Liver (tissue), 9 donors: ENCODE results near the gene ZXDC. TPM values are rescaled to one million over a fixed set of nuclear protein-coding genes. Genes with fewer than 3 reads are reported as not detected.

Experiments
- DNase-seq: peaks from one replicate; pipeline ENCODE4 v3.0.0-alpha.2; 2017; ENCODE audit warnings: low spot score
- H3K27ac ChIP-seq, 2 donors: one replicate each; pipeline ENCODE4 v1.7.0; 2013; ENCODE audit warnings: inconsistent platforms in 2 of 2, low read length in 2 of 2, control low read depth in 1 of 2, low read depth in 1 of 2, mild to moderate bottlenecking in 1 of 2
- H3K27me3 ChIP-seq, 4 donors: one replicate each; pipeline versions ENCODE4 v1.6.1 to v1.7.0; 2013; ENCODE audit warnings: low read length in 3 of 4, inconsistent platforms in 1 of 4, mild to moderate bottlenecking in 1 of 4, moderate library complexity in 1 of 4; ENCODE audit not compliant: control insufficient read depth in 4 of 4, insufficient read depth in 4 of 4
- H3K36me3 ChIP-seq, 4 donors: one replicate each; pipeline versions ENCODE4 v1.6.1 to v1.7.0; 2013; ENCODE audit warnings: low read length in 3 of 4, mild to moderate bottlenecking in 3 of 4, low read depth in 1 of 4, moderate library complexity in 1 of 4; ENCODE audit not compliant: control insufficient read depth in 4 of 4, insufficient read depth in 3 of 4
- H3K4me1 ChIP-seq, 4 donors: one replicate each; pipeline versions ENCODE4 v1.6.1 to v1.7.0; 2013; ENCODE audit warnings: low read length in 3 of 4, mild to moderate bottlenecking in 3 of 4, moderate library complexity in 1 of 4; ENCODE audit not compliant: control insufficient read depth in 4 of 4, insufficient read depth in 4 of 4
- H3K4me3 ChIP-seq, 3 donors: one replicate each; pipeline versions ENCODE4 v1.6.1 to v1.7.0; 2013; ENCODE audit warnings: low read length in 3 of 3, control low read depth in 1 of 3, low read depth in 1 of 3, mild to moderate bottlenecking in 1 of 3
- H3K9ac ChIP-seq, 2 donors: one replicate each; pipeline ENCODE4 v1.7.0; 2013; ENCODE audit warnings: low read length in 2 of 2, mild to moderate bottlenecking in 2 of 2, moderate library complexity in 2 of 2, control low read depth in 1 of 2, low read depth in 1 of 2
- H3K9me3 ChIP-seq, 4 donors: one replicate each; pipeline versions ENCODE4 v1.6.1 to v1.7.0; 2013; ENCODE audit warnings: low read length in 3 of 4; ENCODE audit not compliant: control insufficient read depth in 4 of 4
- EGR1 ChIP-seq, 2 donors: IDR thresholded peaks; 2 replicates each; pipeline ENCODE4 v1.6.1; 2016 to 2018; ENCODE audit warnings: antibody characterized with exemption in 2 of 2, low read depth in 2 of 2
- FOXA1 ChIP-seq: IDR thresholded peaks from 2 replicates; pipeline ENCODE4 v1.6.1; 2016; ENCODE audit warnings: antibody characterized with exemption
- FOXA2 ChIP-seq: IDR thresholded peaks from 2 replicates; pipeline ENCODE4 v1.6.1; 2016; ENCODE audit warnings: antibody characterized with exemption
- GABPA ChIP-seq, 2 donors: IDR thresholded peaks in 1 of 2; conservative IDR thresholded peaks in 1 of 2; 2 replicates each; pipeline ENCODE4 v1.6.1; 2016; ENCODE audit warnings: antibody characterized with exemption in 2 of 2, mild to moderate bottlenecking in 1 of 2, moderate library complexity in 1 of 2
- HNF4A ChIP-seq, 2 donors: conservative IDR thresholded peaks; 2 replicates each; pipeline ENCODE4 v1.6.1; 2016; ENCODE audit warnings: antibody characterized with exemption in 2 of 2, mild to moderate bottlenecking in 2 of 2
- HNF4G ChIP-seq: IDR thresholded peaks from 2 replicates; pipeline ENCODE4 v1.6.1; 2016; ENCODE audit warnings: antibody characterized with exemption
- JUND ChIP-seq, 2 donors: IDR thresholded peaks; 2 replicates each; pipeline ENCODE4 v1.6.1; 2016; ENCODE audit warnings: antibody characterized with exemption in 2 of 2
- NR2F2 ChIP-seq: IDR thresholded peaks from 2 replicates; pipeline ENCODE4 v1.6.1; 2016; ENCODE audit warnings: antibody characterized with exemption
- RAD21 ChIP-seq, 2 donors: IDR thresholded peaks; 2 replicates each; pipeline ENCODE4 v1.6.1; 2016; ENCODE audit warnings: antibody characterized with exemption in 2 of 2, mild to moderate bottlenecking in 2 of 2
- REST ChIP-seq: IDR thresholded peaks from 2 replicates; pipeline ENCODE4 v1.6.1; 2016; ENCODE audit warnings: antibody characterized with exemption, mild to moderate bottlenecking
- RXRA ChIP-seq, 2 donors: IDR thresholded peaks; 2 replicates each; pipeline ENCODE4 v1.6.1; 2017 to 2018; ENCODE audit warnings: antibody characterized with exemption in 2 of 2, mild to moderate bottlenecking in 1 of 2
- SP1 ChIP-seq: IDR thresholded peaks from 2 replicates; pipeline ENCODE4 v1.6.1; 2018; ENCODE audit warnings: antibody characterized with exemption, mild to moderate bottlenecking
- TAF1 ChIP-seq: conservative IDR thresholded peaks from 2 replicates; pipeline ENCODE4 v1.6.1; 2016; ENCODE audit warnings: antibody characterized with exemption, mild to moderate bottlenecking
- YY1 ChIP-seq: IDR thresholded peaks from 2 replicates; pipeline ENCODE4 v1.6.1; 2016; ENCODE audit warnings: antibody characterized with exemption, mild to moderate bottlenecking
- WGBS: extraction: QIAGEN DNeasy Blood & Tissue Kit; methylation state at CpG from one replicate; pipeline ENCODE4 v1.1.7; 2013; 5-methylcytosine and 5-hydroxymethylcytosine counted together
- polyA plus RNA-seq, 2 donors: library from polyadenylated mRNA; stranded (reverse) in 1 of 2; unstranded in 1 of 2; fragments of 200-250 nt in 1 of 2; fragments of >200 nt in 1 of 2; fragmentation: Nextera tagmentation in 1 of 2; extraction: Ambion mirVana in 1 of 2; gene quantifications; one replicate each; pipeline versions ENCODE4 v1.2.1 to v1.2.3, GENCODE V29; 2013 to 2015
- total RNA-seq, 2 donors: library from RNA; depleted of rRNA; stranded (reverse); fragments of >200 nt; gene quantifications; one replicate each; pipeline ENCODE4 v1.2.3, GENCODE V29; 2014
- TF ChIP-seq, protein P1 (sequence below): IDR thresholded peaks from 2 replicates; pipeline ENCODE4 v1.6.1; 2016; ENCODE audit warnings: antibody characterized with exemption
- TF ChIP-seq, protein P2 (sequence below): IDR thresholded peaks from 2 replicates; pipeline ENCODE4 v1.6.1; 2016; ENCODE audit warnings: antibody characterized with exemption
- TF ChIP-seq, protein P3 (sequence below): fragments of 150-350 bp; IDR thresholded peaks from 2 replicates; pipeline ENCODE4 v1.5.1; 2017; ENCODE audit warnings: improper control_type of control experiment, low read depth, low read length; ENCODE audit not compliant: missing input control
- TF ChIP-seq, protein P4 (sequence below): IDR thresholded peaks from 2 replicates; pipeline ENCODE4 v1.6.1; 2016; ENCODE audit warnings: antibody characterized with exemption
- donor health status: healthy.
- donor health status: healthy.
- donor health status: healthy.
- donor health status: healthy.
- donor health status: healthy.

ZXDC gene
- total and polyA plus RNA-seq, 4 donors: 7.0 to 42.3 (median 13.9) TPM

DNA sequence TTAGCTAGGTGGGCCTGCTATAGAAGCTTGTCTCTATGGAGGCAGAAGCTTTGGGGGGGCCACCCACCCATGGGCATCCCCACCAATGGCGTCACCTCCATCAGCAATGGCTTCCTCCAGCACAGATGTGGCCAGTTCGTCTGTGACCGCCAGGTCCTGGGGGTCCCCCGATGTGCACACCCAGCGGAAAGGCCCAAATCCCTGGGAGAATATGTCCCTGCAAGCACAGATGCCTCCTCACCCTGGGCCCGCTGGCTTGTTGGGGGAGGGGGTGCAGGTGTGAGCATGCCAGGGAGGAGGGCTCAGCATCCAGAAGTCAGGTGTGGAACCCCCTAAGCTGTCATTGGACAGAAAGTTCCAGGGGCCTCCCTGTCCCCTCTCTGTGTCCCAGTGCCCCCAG is 22.3 kb upstream of the ZXDC start:
- WGBS: 97% methylated on average over 6 of the region's 6 CpGs
- Histone ChIP-seq H3K4me3 (no peak overlapping the region), H3K4me1 (peaks cover 0 to 8% (median 0%) of the 10 kb centered on the region in 4 donors), H3K27me3 (no peaks in the 10 kb centered on the region), H3K9ac (no peak overlapping the region), H3K36me3 (peaks cover 0 to 59% (median 32%) of the 10 kb centered on the region in 4 donors), H3K9me3 (no peaks in the 10 kb centered on the region), H3K27ac (no peak overlapping the region)
- no peak for DNase-seq
- TF ChIP-seq, protein P1, sequence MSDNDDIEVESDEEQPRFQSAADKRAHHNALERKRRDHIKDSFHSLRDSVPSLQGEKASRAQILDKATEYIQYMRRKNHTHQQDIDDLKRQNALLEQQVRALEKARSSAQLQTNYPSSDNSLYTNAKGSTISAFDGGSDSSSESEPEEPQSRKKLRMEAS: no peak
- no peak for TF ChIP-seq FOXA2
- no peak for TF ChIP-seq HNF4G
- no peak for TF ChIP-seq JUND (IDR thresholded peaks at IDR 0.05)
- TF ChIP-seq RAD21 (IDR thresholded peaks at IDR 0.05): no peak
- no peak for TF ChIP-seq NR2F2
- no peak for TF ChIP-seq RXRA (IDR thresholded peaks at IDR 0.05)
- no peak for TF ChIP-seq TAF1
- TF ChIP-seq REST: no peak
- TF ChIP-seq, protein P2, sequence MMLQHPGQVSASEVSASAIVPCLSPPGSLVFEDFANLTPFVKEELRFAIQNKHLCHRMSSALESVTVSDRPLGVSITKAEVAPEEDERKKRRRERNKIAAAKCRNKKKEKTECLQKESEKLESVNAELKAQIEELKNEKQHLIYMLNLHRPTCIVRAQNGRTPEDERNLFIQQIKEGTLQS: no peak
- TF ChIP-seq, protein P3, sequence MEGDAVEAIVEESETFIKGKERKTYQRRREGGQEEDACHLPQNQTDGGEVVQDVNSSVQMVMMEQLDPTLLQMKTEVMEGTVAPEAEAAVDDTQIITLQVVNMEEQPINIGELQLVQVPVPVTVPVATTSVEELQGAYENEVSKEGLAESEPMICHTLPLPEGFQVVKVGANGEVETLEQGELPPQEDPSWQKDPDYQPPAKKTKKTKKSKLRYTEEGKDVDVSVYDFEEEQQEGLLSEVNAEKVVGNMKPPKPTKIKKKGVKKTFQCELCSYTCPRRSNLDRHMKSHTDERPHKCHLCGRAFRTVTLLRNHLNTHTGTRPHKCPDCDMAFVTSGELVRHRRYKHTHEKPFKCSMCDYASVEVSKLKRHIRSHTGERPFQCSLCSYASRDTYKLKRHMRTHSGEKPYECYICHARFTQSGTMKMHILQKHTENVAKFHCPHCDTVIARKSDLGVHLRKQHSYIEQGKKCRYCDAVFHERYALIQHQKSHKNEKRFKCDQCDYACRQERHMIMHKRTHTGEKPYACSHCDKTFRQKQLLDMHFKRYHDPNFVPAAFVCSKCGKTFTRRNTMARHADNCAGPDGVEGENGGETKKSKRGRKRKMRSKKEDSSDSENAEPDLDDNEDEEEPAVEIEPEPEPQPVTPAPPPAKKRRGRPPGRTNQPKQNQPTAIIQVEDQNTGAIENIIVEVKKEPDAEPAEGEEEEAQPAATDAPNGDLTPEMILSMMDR: no peak
- no peak for TF ChIP-seq YY1
- TF ChIP-seq GABPA (IDR thresholded peaks at IDR 0.05 in 1 of 2, conservative IDR thresholded peaks at IDR 0.05 in 1 of 2): no peak
- TF ChIP-seq FOXA1: no peak
- no peak for TF ChIP-seq HNF4A (conservative IDR thresholded peaks at IDR 0.05)
- TF ChIP-seq SP1: no peak
- no peak for TF ChIP-seq EGR1 (IDR thresholded peaks at IDR 0.05; ENCODE audit: low read depth in 2 of 2)

- DNase-seq: no peak
- WGBS: 82% methylated on average over 21 of the region's 21 CpGs
- H3K27me3 ChIP-seq: no peaks in the 10 kb centered on the region
- no peak overlapping the region for H3K4me3 ChIP-seq
- H3K9ac ChIP-seq: no peak overlapping the region
- peaks cover 0 to 3% (median under 1%) of the 10 kb centered on the region in 4 donors for H3K4me1 ChIP-seq
- TF ChIP-seq TAF1 (no peak), NR2F2 (no peak), REST (no peak), EGR1 (IDR thresholded peaks at IDR 0.05; ENCODE audit: low read depth in 2 of 2) (no peak), RXRA (IDR thresholded peaks at IDR 0.05) (no peak), RAD21 (IDR thresholded peaks at IDR 0.05) (no peak), HNF4G (no peak), FOXA2 (no peak)
- TF ChIP-seq, protein P4, sequence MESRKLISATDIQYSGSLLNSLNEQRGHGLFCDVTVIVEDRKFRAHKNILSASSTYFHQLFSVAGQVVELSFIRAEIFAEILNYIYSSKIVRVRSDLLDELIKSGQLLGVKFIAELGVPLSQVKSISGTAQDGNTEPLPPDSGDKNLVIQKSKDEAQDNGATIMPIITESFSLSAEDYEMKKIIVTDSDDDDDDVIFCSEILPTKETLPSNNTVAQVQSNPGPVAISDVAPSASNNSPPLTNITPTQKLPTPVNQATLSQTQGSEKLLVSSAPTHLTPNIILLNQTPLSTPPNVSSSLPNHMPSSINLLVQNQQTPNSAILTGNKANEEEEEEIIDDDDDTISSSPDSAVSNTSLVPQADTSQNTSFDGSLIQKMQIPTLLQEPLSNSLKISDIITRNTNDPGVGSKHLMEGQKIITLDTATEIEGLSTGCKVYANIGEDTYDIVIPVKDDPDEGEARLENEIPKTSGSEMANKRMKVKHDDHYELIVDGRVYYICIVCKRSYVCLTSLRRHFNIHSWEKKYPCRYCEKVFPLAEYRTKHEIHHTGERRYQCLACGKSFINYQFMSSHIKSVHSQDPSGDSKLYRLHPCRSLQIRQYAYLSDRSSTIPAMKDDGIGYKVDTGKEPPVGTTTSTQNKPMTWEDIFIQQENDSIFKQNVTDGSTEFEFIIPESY: no peak
- TF ChIP-seq, protein P1: no peak
- no peaks in the 10 kb centered on the region for H3K9me3 ChIP-seq
- H3K27ac ChIP-seq: no peak overlapping the region
- H3K36me3 ChIP-seq: peaks cover 0 to 55% (median 29%) of the 10 kb centered on the region in 4 donors
These were observed 21.5 kb upstream of the ZXDC start for GRCh38 chr3:126496894-126497850.
